SU-DHL-6 (cell line): ENCODE data around the gene NR5A2.

ENCODE experiments used
- H2AFZ ChIP-seq: fragments of 200-600 bp; sonication (generic); 2 replicates; pipeline ENCODE4 v1.6.1; 2014; ENCODE audit warnings: low read depth, mild to moderate bottlenecking, moderate library complexity, mixed read lengths, antibody characterized with exemption, low read length; ENCODE audit not compliant: severe bottlenecking
- H3F3A ChIP-seq: fragments of 200-600 bp; shearing (Covaris generic); 2 replicates; pipeline ENCODE4 v1.6.0; 2016; ENCODE audit warnings: antibody characterized with exemption, mild to moderate bottlenecking; ENCODE audit not compliant: insufficient read depth
- H3K27ac ChIP-seq: fragments of 200-600 bp; sonication (generic); 2 replicates; pipeline ENCODE4 v1.5.1; 2016; ENCODE audit warnings: low read depth, mild to moderate bottlenecking, low read length, moderate library complexity, mixed read lengths
- H3K27me3 ChIP-seq: fragments of 200-600 bp; sonication (generic), shearing (Covaris generic); 2 replicates; pipeline ENCODE4 v1.6.0; 2014; ENCODE audit warnings: mild to moderate bottlenecking, low read length
- H3K36me3 ChIP-seq: fragments of 200-600 bp; sonication (generic); 2 replicates; pipeline ENCODE4 v1.6.1; 2014; ENCODE audit warnings: mild to moderate bottlenecking, low read length, mixed read lengths
- H3K4me2 ChIP-seq: fragments of 300-600, 200-600 bp; shearing (Covaris generic), sonication (generic); 2 replicates; pipeline ENCODE4 v1.6.0; 2014; ENCODE audit warnings: low read length, low read depth, mild to moderate bottlenecking; ENCODE audit not compliant: poor library complexity, severe bottlenecking
- H3K4me3 ChIP-seq: fragments of 200-600 bp; sonication (generic); 2 replicates; pipeline ENCODE4 v1.5.1; 2014; ENCODE audit warnings: antibody characterized with exemption, low read length, mild to moderate bottlenecking, mixed read lengths; ENCODE audit not compliant: insufficient read depth, poor library complexity, severe bottlenecking
- H3K79me2 ChIP-seq: fragments of 200-600 bp; sonication (generic); 2 replicates; pipeline ENCODE4 v1.6.1; 2014; ENCODE audit warnings: mild to moderate bottlenecking, low read length, moderate library complexity; ENCODE audit not compliant: insufficient read depth
- H3K9ac ChIP-seq: fragments of 200-600 bp; sonication (generic); 2 replicates; pipeline ENCODE4 v1.7.0; 2014; ENCODE audit warnings: mild to moderate bottlenecking, low read length
- H3K9me2 ChIP-seq: fragments of 200-600 bp; sonication (generic); replicated peaks from 2 replicates; pipeline ENCODE4 v1.6.1; 2014; ENCODE audit warnings: low read length; ENCODE audit not compliant: insufficient read depth
- H3K9me3 ChIP-seq: fragments of 200-600 bp; sonication (generic); 2 replicates; pipeline ENCODE4 v1.6.1; 2014; ENCODE audit warnings: low read length, mixed read lengths; ENCODE audit not compliant: insufficient read depth
- H4K20me1 ChIP-seq: fragments of 200-600 bp; sonication (generic); 2 replicates; pipeline ENCODE4 v1.6.1; 2014; ENCODE audit warnings: low read depth, mild to moderate bottlenecking, antibody characterized with exemption, low read length, moderate library complexity, mixed read lengths
- EZH2phosphoT487 ChIP-seq: fragments of 200-600 bp; sonication (generic), shearing (Covaris generic); conservative IDR thresholded peaks from 2 replicates; pipeline ENCODE4 v1.6.1; 2018; ENCODE audit warnings: mild to moderate bottlenecking, antibody characterized with exemption, low read length, moderate library complexity, mixed read lengths
- TF ChIP-seq, protein P1 (sequence below): fragments of 200-600 bp; sonication (generic); IDR thresholded peaks from one replicate; pipeline ENCODE4 v1.5.1; 2017; ENCODE audit warnings: antibody characterized with exemption, mild to moderate bottlenecking, low read length, moderate library complexity; ENCODE audit not compliant: insufficient read depth, poor library complexity, severe bottlenecking

NR5A2 gene

DNA sequence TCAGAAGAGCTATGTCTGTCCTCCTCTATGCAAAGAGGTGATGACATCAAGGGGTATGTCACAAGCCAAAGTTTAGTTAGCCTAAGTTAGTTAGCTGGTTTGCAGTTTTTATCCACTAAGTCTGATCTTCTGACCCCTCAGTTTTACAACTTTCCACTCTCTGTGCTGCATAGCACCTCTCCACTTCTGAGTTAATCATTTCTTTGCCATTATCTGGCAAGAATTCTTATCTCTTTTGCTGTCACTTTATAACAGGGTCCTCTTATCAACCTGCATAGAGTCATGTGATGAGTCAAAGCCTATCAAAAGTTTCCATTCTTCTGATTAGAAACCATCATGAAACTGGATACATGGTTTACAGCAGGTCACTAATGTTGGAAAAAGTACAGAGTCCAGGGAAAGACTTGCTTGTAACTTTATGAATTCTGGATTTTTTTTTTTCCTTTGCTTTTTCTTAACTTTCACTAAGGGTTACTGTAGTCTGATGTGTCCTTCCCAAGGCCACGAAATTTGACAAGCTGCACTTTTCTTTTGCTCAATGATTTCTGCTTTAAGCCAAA, at the start of gene NR5A2:
TSS of gene NR5A2 (plus strand) at position 447 of the 560 bp plus-strand sequence. CDS start 138 bp downstream, outside the sequence.
- Histone ChIP-seq H3K79me2 (no peaks in the 10 kb centered on the region), H3F3A (peaks cover 6% of the 10 kb centered on the region; the same call in 1 of the 2 replicates), H3K9ac (peak within 1 kb of the TSS; percentile 61), H3K27me3 (no peaks in the 10 kb centered on the region), H3K27ac (no peak within 1 kb of the TSS), H3K9me3 (no peaks in the 10 kb centered on the region), H4K20me1 (no peaks in the 10 kb centered on the region), H3K9me2 (no peaks in the 10 kb centered on the region), H3K4me2 (peak within 1 kb of the TSS; percentile 90), H3K36me3 (no peaks in the 10 kb centered on the region), H2AFZ (peak within 1 kb of the TSS; percentile 93), H3K4me3 (peak within 1 kb of the TSS; percentile 65)
- no peak for TF ChIP-seq EZH2phosphoT487
- TF ChIP-seq, protein P1, sequence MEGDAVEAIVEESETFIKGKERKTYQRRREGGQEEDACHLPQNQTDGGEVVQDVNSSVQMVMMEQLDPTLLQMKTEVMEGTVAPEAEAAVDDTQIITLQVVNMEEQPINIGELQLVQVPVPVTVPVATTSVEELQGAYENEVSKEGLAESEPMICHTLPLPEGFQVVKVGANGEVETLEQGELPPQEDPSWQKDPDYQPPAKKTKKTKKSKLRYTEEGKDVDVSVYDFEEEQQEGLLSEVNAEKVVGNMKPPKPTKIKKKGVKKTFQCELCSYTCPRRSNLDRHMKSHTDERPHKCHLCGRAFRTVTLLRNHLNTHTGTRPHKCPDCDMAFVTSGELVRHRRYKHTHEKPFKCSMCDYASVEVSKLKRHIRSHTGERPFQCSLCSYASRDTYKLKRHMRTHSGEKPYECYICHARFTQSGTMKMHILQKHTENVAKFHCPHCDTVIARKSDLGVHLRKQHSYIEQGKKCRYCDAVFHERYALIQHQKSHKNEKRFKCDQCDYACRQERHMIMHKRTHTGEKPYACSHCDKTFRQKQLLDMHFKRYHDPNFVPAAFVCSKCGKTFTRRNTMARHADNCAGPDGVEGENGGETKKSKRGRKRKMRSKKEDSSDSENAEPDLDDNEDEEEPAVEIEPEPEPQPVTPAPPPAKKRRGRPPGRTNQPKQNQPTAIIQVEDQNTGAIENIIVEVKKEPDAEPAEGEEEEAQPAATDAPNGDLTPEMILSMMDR, result no peak

DNA sequence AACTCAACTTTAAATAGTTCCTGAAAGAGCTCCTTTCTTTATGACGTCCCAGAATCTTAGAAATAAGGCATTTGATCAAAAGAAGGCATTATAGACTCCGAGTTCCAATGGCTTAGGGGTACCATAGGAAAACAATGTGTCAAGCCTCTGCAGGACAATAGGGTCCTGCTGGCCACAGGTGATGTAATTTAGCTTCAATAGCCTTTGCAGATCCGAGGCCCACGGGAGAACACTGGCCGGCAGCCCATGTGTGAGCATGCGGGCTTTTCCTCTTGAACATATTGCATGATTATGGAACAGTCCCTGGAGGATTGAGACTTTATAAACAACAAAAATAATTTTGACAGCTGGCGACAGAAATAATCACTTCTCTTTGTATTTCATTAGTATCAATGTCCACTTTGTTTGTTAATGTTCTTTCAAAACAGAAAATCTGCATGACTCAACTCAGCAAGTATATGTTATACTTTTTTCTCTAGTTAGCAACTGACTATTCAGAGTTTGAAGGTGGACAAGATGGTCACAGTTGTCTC, 49.0 kb upstream of the NR5A2 start:
- Histone ChIP-seq H3K36me3 (no peaks in the 10 kb centered on the region), H3K9me2 (no peaks in the 10 kb centered on the region), H3K4me3 (no peak overlapping the region), H3F3A (peaks cover 14% of the 10 kb centered on the region), H4K20me1 (no peaks in the 10 kb centered on the region), H3K79me2 (no peaks in the 10 kb centered on the region), H3K9ac (peak overlapping the region; percentile 37), H3K4me2 (peak overlapping the region; percentile 56), H3K27me3 (no peaks in the 10 kb centered on the region), H2AFZ (peak overlapping the region; percentile 60), H3K27ac (peak overlapping the region; percentile 94), H3K9me3 (no peaks in the 10 kb centered on the region)
- TF ChIP-seq, protein P1, result no peak
- TF ChIP-seq EZH2phosphoT487, result no peak

DNA sequence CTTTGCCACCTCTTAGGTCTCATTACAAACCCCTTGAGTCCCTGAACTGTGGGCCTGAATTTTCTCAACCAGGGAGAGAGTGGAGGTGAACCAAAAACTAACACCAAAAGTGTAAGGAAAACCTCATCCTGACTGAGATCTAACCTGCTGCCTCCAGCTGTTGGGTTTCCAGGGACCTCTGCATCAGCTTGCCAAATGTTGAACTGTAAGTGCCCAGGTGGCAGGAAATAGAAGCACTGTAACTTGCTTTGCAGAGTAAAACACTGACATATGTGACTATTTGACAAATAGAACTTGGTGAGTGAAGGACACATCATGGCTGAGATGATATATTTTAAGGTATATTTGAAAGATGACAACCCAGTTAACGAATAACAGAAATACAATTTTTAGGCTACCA, 48.4 kb upstream of the NR5A2 start:
- no peaks in the 10 kb centered on the region for H3K79me2 ChIP-seq
- TF ChIP-seq, protein P1, result no peak
- no peak for TF ChIP-seq EZH2phosphoT487
- H3K4me2 ChIP-seq, result peak overlapping the region; percentile 56
- H2AFZ ChIP-seq, result peak overlapping the region; percentile 60
- H3K27me3 ChIP-seq, result no peaks in the 10 kb centered on the region
- H3K9me2 ChIP-seq, result no peaks in the 10 kb centered on the region
- H3K9ac ChIP-seq, result peak overlapping the region; percentile 37
- H3K4me3 ChIP-seq, result no peak overlapping the region
- H3K36me3 ChIP-seq, result no peaks in the 10 kb centered on the region
- peak overlapping the region; percentile 94 for H3K27ac ChIP-seq
- peaks cover 14% of the 10 kb centered on the region for H3F3A ChIP-seq
- no peaks in the 10 kb centered on the region for H4K20me1 ChIP-seq
- no peaks in the 10 kb centered on the region for H3K9me3 ChIP-seq
